HEK293 (cell line): ENCODE data around the gene PCDHB9.
"Not testable (repeated sequence)": the region's sequence is repeated elsewhere in the genome, so short reads cannot be mapped to it uniquely, and the experiment has no call there.

Experiments
- CTCF ChIA-PET: fragments of 350-600 bp; formaldehyde crosslinking; extraction: SDS; loops from one replicate; lab custom pipeline; 2021; ENCODE audit warnings: antibody characterized with exemption; lab: Yijun Ruan, JAX
- POLR2A ChIA-PET: fragments of 300-600 bp; formaldehyde crosslinking; extraction: SDS; loops from one replicate; lab custom pipeline; 2020; ENCODE audit warnings: antibody characterized with exemption, inconsistent platforms; lab: Yijun Ruan, JAX
- H3K27ac ChIP-seq: fragments of 200-500 bp; sonication (Bioruptor generic); 2 replicates; pipeline ENCODE4 v1.5.1; 2014; ENCODE audit warnings: low read depth, low read length, control low read depth, inconsistent platforms; ENCODE audit errors: extremely low read depth
- H3K36me3 ChIP-seq, 2 experiments: fragments of 200-500 bp in 1 of 2; sonication (Bioruptor generic) in 1 of 2; 1 replicate in 1 of 2; 2 replicates in 1 of 2; pipeline ENCODE4 v1.5.1; 2014 to 2017; ENCODE audit warnings: inconsistent platforms in 2 of 2, low read length in 2 of 2; ENCODE audit not compliant: control insufficient read depth in 2 of 2, insufficient read depth in 1 of 2
- H3K4me1 ChIP-seq: fragments of 200-500 bp; sonication (Bioruptor generic); 2 replicates; pipeline ENCODE4 v1.5.1; 2014; ENCODE audit warnings: mild to moderate bottlenecking, low read length, inconsistent platforms; ENCODE audit not compliant: control insufficient read depth, insufficient read depth
- H3K4me3 ChIP-seq: 2 replicates; pipeline ENCODE4 v1.5.1; 2011; ENCODE audit warnings: low read depth, mild to moderate bottlenecking, control low read depth, low read length, moderate library complexity
- H3K9me3 ChIP-seq: fragments of 200-500 bp; sonication (Bioruptor generic); 2 replicates; pipeline ENCODE4 v1.5.1; 2014; ENCODE audit warnings: low read depth, low read length, inconsistent platforms; ENCODE audit not compliant: control insufficient read depth, insufficient read depth
- GLIS1 ChIP-seq: fragments of 450-650 bp; formaldehyde crosslinking; IDR thresholded peaks from 2 replicates; pipeline ENCODE4 v1.5.1; 2016; ENCODE audit warnings: missing biosample characterization, missing genetic modification characterization
- HOXA7 ChIP-seq: sonication (generic); formaldehyde crosslinking; IDR thresholded peaks from 2 replicates; pipeline ENCODE4 v1.8.1; 2022; ENCODE audit warnings: missing genetic modification reagents, borderline replicate concordance
- KLF10 ChIP-seq: fragments of 450-650 bp; IDR thresholded peaks from 2 replicates; pipeline ENCODE4 v1.5.1; 2018; ENCODE audit warnings: missing biosample characterization, mild to moderate bottlenecking, missing genetic modification characterization
- KLF8 ChIP-seq: fragments of 450-650 bp; formaldehyde crosslinking; IDR thresholded peaks from 2 replicates; pipeline ENCODE4 v1.5.1; 2016; ENCODE audit warnings: missing biosample characterization, missing genetic modification characterization
- ZBTB17 ChIP-seq: fragments of 450-650 bp; formaldehyde crosslinking; IDR thresholded peaks from 2 replicates; pipeline ENCODE4 v1.5.1; 2016; ENCODE audit warnings: missing biosample characterization, missing genetic modification characterization
- ZNF274 ChIP-seq, 2 experiments: fragments of 200-500 bp in 1 of 2; fragments of 450-650 bp in 1 of 2; sonication (Bioruptor generic) in 1 of 2; formaldehyde crosslinking in 1 of 2; IDR thresholded peaks; 2 replicates each; pipeline versions ENCODE4 v1.5.1 to v1.6.1; 2014 to 2016; ENCODE audit warnings: borderline replicate concordance in 1 of 2, inconsistent platforms in 1 of 2, low read length in 1 of 2, missing biosample characterization in 1 of 2, missing genetic modification characterization in 1 of 2
- ZNF335 ChIP-seq: fragments of 450-650 bp; formaldehyde crosslinking; conservative IDR thresholded peaks from 2 replicates; pipeline ENCODE4 v1.5.1; 2016; ENCODE audit warnings: missing biosample characterization, missing genetic modification characterization
- ZNF404 ChIP-seq: fragments of 450-650 bp; formaldehyde crosslinking; IDR thresholded peaks from 2 replicates; pipeline ENCODE4 v1.5.1; 2017; ENCODE audit warnings: missing biosample characterization, missing genetic modification characterization
- ZNF654 ChIP-seq: fragments of 450-650 bp; formaldehyde crosslinking; IDR thresholded peaks from 2 replicates; pipeline ENCODE4 v1.5.1; 2016; ENCODE audit warnings: low read depth, missing biosample characterization, missing genetic modification characterization
- ZNF660 ChIP-seq: fragments of 450-650 bp; IDR thresholded peaks from 2 replicates; pipeline ENCODE4 v1.5.1; 2018; ENCODE audit warnings: missing biosample characterization, mild to moderate bottlenecking, missing genetic modification characterization

Gene PCDHB9

DNA sequence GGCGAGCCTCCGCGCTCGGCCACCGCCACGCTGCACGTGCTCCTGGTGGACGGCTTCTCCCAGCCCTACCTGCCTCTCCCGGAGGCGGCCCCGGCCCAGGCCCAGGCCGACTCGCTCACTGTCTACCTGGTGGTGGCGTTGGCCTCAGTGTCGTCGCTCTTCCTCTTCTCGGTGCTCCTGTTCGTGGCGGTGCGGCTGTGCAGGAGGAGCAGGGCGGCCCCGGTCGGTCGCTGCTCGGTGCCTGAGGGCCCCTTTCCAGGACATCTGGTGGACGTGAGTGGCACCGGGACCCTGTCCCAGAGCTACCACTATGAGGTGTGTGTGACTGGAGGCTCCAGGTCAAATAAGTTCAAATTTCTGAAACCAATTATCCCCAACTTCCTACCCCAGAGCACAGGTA lies 23.9 kb downstream of the PCDHB9 start:
- H3K4me1 ChIP-seq, H3K4me3 ChIP-seq, H3K9me3 ChIP-seq, H3K27ac ChIP-seq, H3K36me3 ChIP-seq, POLR2A ChIA-PET, CTCF ChIA-PET: not testable (repeated sequence)

DNA sequence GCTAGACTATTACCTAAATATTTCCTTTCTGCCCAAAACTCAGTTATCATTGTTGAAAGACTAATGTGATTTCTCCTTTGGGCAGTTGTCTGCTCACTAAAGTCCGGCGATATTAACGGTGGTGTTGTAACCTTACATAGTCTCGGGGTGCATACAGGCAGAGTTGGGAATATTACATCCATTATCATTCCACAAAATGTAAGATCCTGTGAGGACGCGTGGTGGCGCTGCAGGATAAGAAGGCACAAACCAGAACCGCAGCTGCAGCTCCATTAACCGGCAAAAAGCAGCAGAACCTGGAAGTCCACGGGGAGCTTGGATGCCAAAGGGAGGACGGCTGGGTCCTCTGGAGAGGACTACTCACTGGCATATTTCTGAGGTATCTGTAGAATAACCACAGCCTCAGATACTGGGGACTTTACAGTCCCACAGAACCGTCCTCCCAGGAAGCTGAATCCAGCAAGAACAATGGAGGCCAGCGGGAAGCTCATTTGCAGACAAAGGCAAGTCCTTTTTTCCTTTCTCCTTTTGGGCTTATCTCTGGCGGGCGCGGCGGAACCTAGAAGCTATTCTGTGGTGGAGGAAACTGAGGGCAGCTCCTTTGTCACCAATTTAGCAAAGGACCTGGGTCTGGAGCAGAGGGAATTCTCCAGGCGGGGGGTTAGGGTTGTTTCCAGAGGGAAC lies 26.8 kb downstream of the PCDHB9 start, which contains the start of gene PCDHB13:
Gene PCDHB13 (plus strand): TSS at position 264 of the 684 bp plus-strand sequence. CDS start 205 bp downstream, at position 469.
- H3K27ac ChIP-seq, H3K9me3 ChIP-seq, H3K4me1 ChIP-seq, H3K36me3 ChIP-seq, POLR2A ChIA-PET, H3K4me3 ChIP-seq: not testable (repeated sequence)
- CTCF ChIA-PET: interaction anchor here (0.7 to 1.7 kb wide), 8 partner anchors 18 to 357 kb away, joined by 3 to 6 read pairs (median 3); partner anchors contain the start of gene PCDHB16
- 0 out of 2 replicates have a peak, but pooled peaks have one; percentile 22 for TF ChIP-seq ZNF660 (tag by site-specific recombination)
- peak; percentile 64 for TF ChIP-seq ZNF654

DNA sequence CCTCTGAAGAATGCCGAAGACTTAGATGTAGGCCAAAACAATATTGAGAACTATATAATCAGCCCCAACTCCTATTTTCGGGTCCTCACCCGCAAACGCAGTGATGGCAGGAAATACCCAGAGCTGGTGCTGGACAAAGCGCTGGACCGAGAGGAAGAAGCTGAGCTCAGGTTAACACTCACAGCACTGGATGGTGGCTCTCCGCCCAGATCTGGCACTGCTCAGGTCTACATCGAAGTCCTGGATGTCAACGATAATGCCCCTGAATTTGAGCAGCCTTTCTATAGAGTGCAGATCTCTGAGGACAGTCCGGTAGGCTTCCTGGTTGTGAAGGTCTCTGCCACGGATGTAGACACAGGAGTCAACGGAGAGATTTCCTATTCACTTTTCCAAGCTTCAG lies 27.6 kb downstream of the PCDHB9 start:
- H3K36me3 ChIP-seq, POLR2A ChIA-PET, H3K4me1 ChIP-seq, H3K4me3 ChIP-seq, H3K9me3 ChIP-seq, H3K27ac ChIP-seq: not testable (repeated sequence)
- CTCF ChIA-PET: interaction anchor here (0.8 to 1.1 kb wide), 2 partner anchors 9 to 32 kb away, joined by 3 read pairs; partner anchors contain the start of genes PCDHB14 and PCDHB16

DNA sequence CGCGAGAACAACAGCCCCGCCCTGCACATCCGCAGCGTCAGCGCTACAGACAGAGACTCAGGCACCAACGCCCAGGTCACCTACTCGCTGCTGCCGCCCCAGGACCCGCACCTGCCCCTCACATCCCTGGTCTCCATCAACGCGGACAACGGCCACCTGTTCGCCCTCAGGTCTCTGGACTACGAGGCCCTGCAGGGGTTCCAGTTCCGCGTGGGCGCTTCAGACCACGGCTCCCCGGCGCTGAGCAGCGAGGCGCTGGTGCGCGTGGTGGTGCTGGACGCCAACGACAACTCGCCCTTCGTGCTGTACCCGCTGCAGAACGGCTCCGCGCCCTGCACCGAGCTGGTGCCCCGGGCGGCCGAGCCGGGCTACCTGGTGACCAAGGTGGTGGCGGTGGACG lies 28.5 kb downstream of the PCDHB9 start:
- H3K27ac ChIP-seq, H3K9me3 ChIP-seq, H3K36me3 ChIP-seq, POLR2A ChIA-PET, H3K4me3 ChIP-seq, H3K4me1 ChIP-seq: not testable (repeated sequence)
- CTCF ChIA-PET: interaction anchor here (0.5 to 0.8 kb wide), 2 partner anchors 8 to 79 kb away, joined by 3 to 4 read pairs; partner anchors contain the start of gene PCDHB14

DNA sequence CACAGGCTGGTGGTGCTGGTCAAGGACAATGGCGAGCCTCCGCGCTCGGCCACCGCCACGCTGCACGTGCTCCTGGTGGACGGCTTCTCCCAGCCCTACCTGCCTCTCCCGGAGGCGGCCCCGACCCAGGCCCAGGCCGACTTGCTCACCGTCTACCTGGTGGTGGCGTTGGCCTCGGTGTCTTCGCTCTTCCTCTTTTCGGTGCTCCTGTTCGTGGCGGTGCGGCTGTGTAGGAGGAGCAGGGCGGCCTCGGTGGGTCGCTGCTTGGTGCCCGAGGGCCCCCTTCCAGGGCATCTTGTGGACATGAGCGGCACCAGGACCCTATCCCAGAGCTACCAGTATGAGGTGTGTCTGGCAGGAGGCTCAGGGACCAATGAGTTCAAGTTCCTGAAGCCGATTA lies 29.1 kb downstream of the PCDHB9 start:
- H3K4me3 ChIP-seq, H3K27ac ChIP-seq, H3K4me1 ChIP-seq, POLR2A ChIA-PET, H3K9me3 ChIP-seq, CTCF ChIA-PET, H3K36me3 ChIP-seq: not testable (repeated sequence)

DNA sequence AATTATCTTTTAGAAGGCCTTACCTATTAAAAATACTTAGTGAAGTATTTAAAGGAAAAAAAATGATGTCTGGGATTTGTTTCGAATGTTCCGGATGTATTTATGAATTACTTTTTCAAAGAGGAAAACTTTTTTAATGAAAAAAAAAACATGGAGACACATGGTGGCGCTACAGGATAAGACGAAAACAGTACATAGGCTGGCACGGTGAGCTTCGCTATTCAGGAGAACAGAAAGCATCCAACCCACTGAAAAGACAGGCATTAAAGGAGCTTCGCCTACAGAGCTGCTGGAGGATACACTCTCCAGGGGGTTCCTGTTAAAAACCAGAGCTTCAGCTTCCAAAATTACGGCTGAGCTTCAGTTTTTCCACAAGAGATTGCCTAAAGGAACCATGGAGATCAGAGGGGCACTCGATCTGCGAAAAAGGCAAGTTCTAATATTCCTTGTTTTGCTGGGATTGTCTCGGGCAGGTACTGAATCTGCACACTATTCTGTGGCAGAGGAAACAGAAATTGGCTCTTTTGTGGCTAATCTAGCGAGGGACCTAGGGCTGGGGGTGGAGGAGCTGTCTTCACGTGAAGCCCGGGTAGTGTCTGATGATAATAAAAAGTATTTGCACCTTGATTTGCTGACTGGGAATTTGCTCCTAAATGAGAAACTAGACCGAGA lies 36.3 kb downstream of the PCDHB9 start, which contains the start of gene PCDHB14:
Gene PCDHB14 (plus strand): TSS at position 232 of the 672 bp plus-strand sequence. CDS start 163 bp downstream, at position 395.
- no peak within 1 kb of the TSS for H3K27ac ChIP-seq
- no peaks in the 10 kb centered on the region for H3K36me3 ChIP-seq
- TF ChIP-seq ZNF274 (IDR thresholded peaks at IDR 0.05; ENCODE audit: low read length) (no peak), ZNF274 (tag by site-specific recombination; IDR thresholded peaks at IDR 0.05; ENCODE audit: borderline replicate concordance) (no peak), ZNF654 (peak; percentile 80), GLIS1 (tag by site-specific recombination) (peak; percentile 43), KLF8 (tag by site-specific recombination) (no peak), ZBTB17 (peak; percentile 79), KLF10 (tag by site-specific recombination) (no peak), HOXA7 (CRISPR knock-in tag) (no peak), ZNF404 (tag by site-specific recombination) (no peak), ZNF660 (tag by site-specific recombination) (0 out of 2 replicates have a peak, but pooled peaks have one; percentile 34), ZNF335 (tag by site-specific recombination) (peak; percentile 52)
- TF ChIP-seq, all 188 proteins: peak for 5
- ChIA-PET POLR2A (no interaction called here), CTCF (interaction anchor here (0.5 to 3.0 kb wide), 24 partner anchors 8 to 344 kb away, joined by 3 to 20 read pairs (median 4); partner anchors contain the start of genes PCDHB10, PCDHB11, PCDHB16 and PCDHGA11)
- H3K4me1 ChIP-seq: no peaks in the 10 kb centered on the region; the same call in 1 of the 2 replicates
- peak within 1 kb of the TSS; percentile 4 for H3K4me3 ChIP-seq
- no peaks in the 10 kb centered on the region for H3K9me3 ChIP-seq

DNA sequence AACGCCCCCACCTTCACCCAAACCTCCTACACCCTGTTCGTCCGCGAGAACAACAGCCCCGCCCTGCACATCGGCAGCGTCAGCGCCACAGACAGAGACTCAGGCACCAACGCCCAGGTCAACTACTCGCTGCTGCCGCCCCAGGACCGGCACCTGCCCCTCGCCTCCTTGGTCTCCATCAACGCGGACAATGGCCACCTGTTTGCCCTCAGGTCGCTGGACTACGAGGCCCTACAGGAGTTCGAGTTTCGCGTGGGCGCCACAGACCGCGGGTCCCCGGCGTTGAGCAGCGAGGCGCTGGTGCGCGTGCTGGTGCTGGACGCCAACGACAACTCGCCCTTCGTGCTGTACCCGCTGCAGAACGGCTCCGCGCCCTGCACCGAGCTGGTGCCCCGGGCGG lies 37.9 kb downstream of the PCDHB9 start:
- POLR2A ChIA-PET, H3K9me3 ChIP-seq, CTCF ChIA-PET, H3K27ac ChIP-seq, H3K4me1 ChIP-seq, H3K36me3 ChIP-seq, H3K4me3 ChIP-seq: not testable (repeated sequence)

DNA sequence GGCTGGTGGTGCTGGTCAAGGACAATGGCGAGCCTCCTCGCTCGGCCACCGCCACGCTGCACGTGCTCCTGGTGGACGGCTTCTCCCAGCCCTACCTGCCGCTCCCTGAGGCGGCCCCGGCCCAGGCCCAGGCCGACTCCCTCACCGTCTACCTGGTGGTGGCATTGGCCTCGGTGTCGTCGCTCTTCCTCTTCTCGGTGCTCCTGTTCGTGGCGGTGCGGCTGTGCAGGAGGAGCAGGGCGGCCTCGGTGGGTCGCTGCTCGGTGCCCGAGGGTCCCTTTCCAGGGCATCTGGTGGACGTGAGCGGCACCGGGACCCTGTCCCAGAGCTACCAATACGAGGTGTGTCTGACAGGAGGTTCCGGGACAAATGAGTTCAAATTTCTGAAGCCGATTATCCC lies 38.5 kb downstream of the PCDHB9 start:
- H3K4me3 ChIP-seq, CTCF ChIA-PET, POLR2A ChIA-PET, H3K27ac ChIP-seq, H3K9me3 ChIP-seq, H3K36me3 ChIP-seq, H3K4me1 ChIP-seq: not testable (repeated sequence)
